Endothelial cell (in vitro differentiated cells): ENCODE measurements around the gene MDN1. TPM values are rescaled to one million over a fixed set of nuclear protein-coding genes. Genes with fewer than 3 reads are reported as not detected.

Source experiments
- DNase-seq: peaks from one replicate; pipeline ENCODE4 v3.0.0; 2021; ENCODE audit warnings: low spot score
- H3K27ac Mint-ChIP-seq: one replicate; pipeline ENCODE4 v1.8.0; 2021; ENCODE audit warnings: mixed read lengths, inconsistent platforms; ENCODE audit not compliant: unreplicated experiment
- H3K27me3 Mint-ChIP-seq: one replicate; pipeline ENCODE4 v1.8.0; 2021; ENCODE audit warnings: mild to moderate bottlenecking, moderate library complexity, mixed read lengths, inconsistent platforms; ENCODE audit not compliant: unreplicated experiment
- H3K36me3 Mint-ChIP-seq: one replicate; pipeline ENCODE4 v1.8.0; 2021; ENCODE audit warnings: mild to moderate bottlenecking, low read depth, mixed read lengths, inconsistent platforms; ENCODE audit not compliant: unreplicated experiment
- H3K4me1 Mint-ChIP-seq: one replicate; pipeline ENCODE4 v1.8.0; 2021; ENCODE audit warnings: mild to moderate bottlenecking, mixed read lengths, inconsistent platforms; ENCODE audit not compliant: unreplicated experiment
- H3K4me3 Mint-ChIP-seq: one replicate; pipeline ENCODE4 v1.8.0; 2021; ENCODE audit warnings: mild to moderate bottlenecking, mixed read lengths, inconsistent platforms; ENCODE audit not compliant: unreplicated experiment
- H3K9me3 Mint-ChIP-seq: one replicate; pipeline ENCODE4 v1.8.0; 2021; ENCODE audit warnings: mixed read lengths, inconsistent platforms; ENCODE audit not compliant: unreplicated experiment
- total RNA-seq: library from RNA; stranded (reverse); fragmentation: NEBNext Ultra II Directional; extraction: Animal tissue kit (Norgen Biotek cat#: 25700); gene quantifications from one replicate; pipeline ENCODE4 v1.2.1, GENCODE V29; 2021; ENCODE audit not compliant: unreplicated experiment
- TF ChIP-seq, protein P1 (sequence below): fragments of 200-600 bp; sonication (generic); IDR thresholded peaks from one replicate; pipeline ENCODE4 v1.5.0; 2021; ENCODE audit warnings: antibody characterized with exemption; ENCODE audit not compliant: unreplicated experiment

MDN1 gene
- total RNA-seq, 1 donor from 2014 or later, result 70.0 TPM

GRCh38 chr6:89616531-89616930 lies 203.1 kb downstream of the MDN1 start:
- peaks cover 27% of the 10 kb centered on the region for H3K36me3 Mint-ChIP-seq
- no peak for DNase-seq
- no peak overlapping the region for H3K27ac Mint-ChIP-seq
- no peaks in the 10 kb centered on the region for H3K9me3 Mint-ChIP-seq
- no peak overlapping the region for H3K4me3 Mint-ChIP-seq
- H3K27me3 Mint-ChIP-seq, result no peaks in the 10 kb centered on the region
- H3K4me1 Mint-ChIP-seq, result peaks cover 2% of the 10 kb centered on the region
- TF ChIP-seq, protein P1, sequence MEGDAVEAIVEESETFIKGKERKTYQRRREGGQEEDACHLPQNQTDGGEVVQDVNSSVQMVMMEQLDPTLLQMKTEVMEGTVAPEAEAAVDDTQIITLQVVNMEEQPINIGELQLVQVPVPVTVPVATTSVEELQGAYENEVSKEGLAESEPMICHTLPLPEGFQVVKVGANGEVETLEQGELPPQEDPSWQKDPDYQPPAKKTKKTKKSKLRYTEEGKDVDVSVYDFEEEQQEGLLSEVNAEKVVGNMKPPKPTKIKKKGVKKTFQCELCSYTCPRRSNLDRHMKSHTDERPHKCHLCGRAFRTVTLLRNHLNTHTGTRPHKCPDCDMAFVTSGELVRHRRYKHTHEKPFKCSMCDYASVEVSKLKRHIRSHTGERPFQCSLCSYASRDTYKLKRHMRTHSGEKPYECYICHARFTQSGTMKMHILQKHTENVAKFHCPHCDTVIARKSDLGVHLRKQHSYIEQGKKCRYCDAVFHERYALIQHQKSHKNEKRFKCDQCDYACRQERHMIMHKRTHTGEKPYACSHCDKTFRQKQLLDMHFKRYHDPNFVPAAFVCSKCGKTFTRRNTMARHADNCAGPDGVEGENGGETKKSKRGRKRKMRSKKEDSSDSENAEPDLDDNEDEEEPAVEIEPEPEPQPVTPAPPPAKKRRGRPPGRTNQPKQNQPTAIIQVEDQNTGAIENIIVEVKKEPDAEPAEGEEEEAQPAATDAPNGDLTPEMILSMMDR, result no peak

DNA sequence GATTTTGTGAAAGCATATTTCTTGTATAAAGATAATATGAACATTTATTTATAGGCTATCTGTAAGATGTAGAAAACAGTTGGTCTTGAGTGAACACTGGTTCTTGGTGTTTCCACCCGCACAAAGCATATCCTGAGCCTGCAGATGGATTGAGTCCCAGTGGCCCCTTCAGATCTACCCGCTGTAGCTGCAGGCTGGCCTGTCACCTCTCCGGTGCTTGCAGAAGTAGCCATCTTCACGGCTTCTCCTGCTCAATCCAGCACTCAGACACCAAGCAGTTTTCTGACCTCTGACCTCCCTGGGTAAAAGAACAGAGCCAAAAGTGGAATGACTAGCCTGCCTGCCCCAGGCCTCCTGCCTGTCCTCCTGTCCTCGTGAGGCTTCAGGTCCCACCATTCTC lies 203.7 kb downstream of the MDN1 start:
- Mint-ChIP-seq H3K4me3 (no peak overlapping the region), H3K9me3 (no peaks in the 10 kb centered on the region), H3K4me1 (peaks cover 2% of the 10 kb centered on the region), H3K27me3 (peaks cover under 1% of the 10 kb centered on the region), H3K36me3 (peaks cover 27% of the 10 kb centered on the region), H3K27ac (no peak overlapping the region)
- TF ChIP-seq, protein P1, result no peak
- DNase-seq, result no peak

- Mint-ChIP-seq H3K27me3 (peaks cover 3% of the 10 kb centered on the region), H3K4me3 (no peak overlapping the region), H3K4me1 (peaks cover 2% of the 10 kb centered on the region), H3K9me3 (no peaks in the 10 kb centered on the region), H3K27ac (no peak overlapping the region), H3K36me3 (peaks cover 27% of the 10 kb centered on the region)
- TF ChIP-seq, protein P1, result no peak
- DNase-seq, result no peak
These were observed 205.8 kb downstream of the MDN1 start for GRCh38 chr6:89613790-89614189.

- no peak overlapping the region for H3K27ac Mint-ChIP-seq
- DNase-seq, result no peak
- TF ChIP-seq, protein P1, result no peak
- peak overlapping the region; percentile 23 for H3K4me3 Mint-ChIP-seq
- peaks cover 3% of the 10 kb centered on the region for H3K27me3 Mint-ChIP-seq
- no peaks in the 10 kb centered on the region for H3K9me3 Mint-ChIP-seq
- peaks cover 2% of the 10 kb centered on the region for H3K4me1 Mint-ChIP-seq
- H3K36me3 Mint-ChIP-seq, result peaks cover 16% of the 10 kb centered on the region
These were observed 207.5 kb downstream of the MDN1 start for GRCh38 chr6:89612121-89612520.

DNA sequence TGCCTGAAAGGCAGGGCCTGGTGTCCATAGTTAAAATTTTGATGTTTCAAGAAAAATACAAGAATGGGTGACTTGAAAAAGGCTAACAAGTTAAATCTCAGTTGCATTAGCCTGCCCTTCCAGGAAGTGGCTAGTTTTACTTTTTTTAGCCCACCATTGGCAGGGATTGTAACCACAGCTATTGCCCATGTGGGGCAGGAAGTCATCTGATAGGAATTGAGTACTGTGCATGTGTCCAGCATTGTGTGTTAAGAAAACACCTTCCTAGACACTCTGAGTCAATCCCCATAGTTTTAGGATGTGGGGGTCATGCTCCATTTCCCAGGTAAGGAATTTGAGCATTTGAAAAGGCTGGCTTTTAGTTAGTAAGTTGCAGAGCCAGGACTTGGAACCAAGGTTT lies 207.9 kb downstream of the MDN1 start:
- DNase-seq, result no peak
- peaks cover 2% of the 10 kb centered on the region for H3K4me1 Mint-ChIP-seq
- no peak overlapping the region for H3K27ac Mint-ChIP-seq
- H3K4me3 Mint-ChIP-seq, result no peak overlapping the region
- TF ChIP-seq, protein P1, result no peak
- no peaks in the 10 kb centered on the region for H3K9me3 Mint-ChIP-seq
- peaks cover 13% of the 10 kb centered on the region for H3K36me3 Mint-ChIP-seq
- peaks cover 3% of the 10 kb centered on the region for H3K27me3 Mint-ChIP-seq
